BE2C (cell line): ENCODE results near the gene SLC6A15.

Source experiments
- DNase-seq: peaks from one replicate; pipeline ENCODE4 v3.0.0-alpha.2; 2020
- H3K27me3 ChIP-seq: fragments of 250-450 bp; sonication (Bioruptor Pico); 2 replicates; pipeline ENCODE4 v1.5.1; 2020; ENCODE audit warnings: mild to moderate bottlenecking
- H3K36me3 ChIP-seq: fragments of 250-450 bp; sonication (Bioruptor Pico); 2 replicates; pipeline ENCODE4 v1.5.1; 2020; ENCODE audit warnings: mild to moderate bottlenecking
- H3K4me1 ChIP-seq: fragments of 250-450 bp; sonication (Bioruptor Pico); 2 replicates; pipeline ENCODE4 v1.5.1; 2020
- H3K4me3 ChIP-seq: 2 replicates; pipeline ENCODE4 v1.5.1; 2011; ENCODE audit warnings: low read depth, low read length
- H3K9me3 ChIP-seq: fragments of 250-450 bp; sonication (Bioruptor Pico); 2 replicates; pipeline ENCODE4 v1.5.1; 2020
- TF ChIP-seq, protein P1 (sequence below): IDR thresholded peaks from 2 replicates; pipeline ENCODE4 v1.5.1; 2012; ENCODE audit warnings: mild to moderate bottlenecking, low read depth, low read length

Gene SLC6A15

GRCh38 chr12:84816916-84817695 lies 95.5 kb downstream of the SLC6A15 start:
- Histone ChIP-seq H3K36me3 (no peaks in the 10 kb centered on the region), H3K9me3 (no peaks in the 10 kb centered on the region), H3K4me3 (no peak overlapping the region), H3K4me1 (peaks cover 4% of the 10 kb centered on the region), H3K27me3 (no peaks in the 10 kb centered on the region)
- TF ChIP-seq, protein P1, sequence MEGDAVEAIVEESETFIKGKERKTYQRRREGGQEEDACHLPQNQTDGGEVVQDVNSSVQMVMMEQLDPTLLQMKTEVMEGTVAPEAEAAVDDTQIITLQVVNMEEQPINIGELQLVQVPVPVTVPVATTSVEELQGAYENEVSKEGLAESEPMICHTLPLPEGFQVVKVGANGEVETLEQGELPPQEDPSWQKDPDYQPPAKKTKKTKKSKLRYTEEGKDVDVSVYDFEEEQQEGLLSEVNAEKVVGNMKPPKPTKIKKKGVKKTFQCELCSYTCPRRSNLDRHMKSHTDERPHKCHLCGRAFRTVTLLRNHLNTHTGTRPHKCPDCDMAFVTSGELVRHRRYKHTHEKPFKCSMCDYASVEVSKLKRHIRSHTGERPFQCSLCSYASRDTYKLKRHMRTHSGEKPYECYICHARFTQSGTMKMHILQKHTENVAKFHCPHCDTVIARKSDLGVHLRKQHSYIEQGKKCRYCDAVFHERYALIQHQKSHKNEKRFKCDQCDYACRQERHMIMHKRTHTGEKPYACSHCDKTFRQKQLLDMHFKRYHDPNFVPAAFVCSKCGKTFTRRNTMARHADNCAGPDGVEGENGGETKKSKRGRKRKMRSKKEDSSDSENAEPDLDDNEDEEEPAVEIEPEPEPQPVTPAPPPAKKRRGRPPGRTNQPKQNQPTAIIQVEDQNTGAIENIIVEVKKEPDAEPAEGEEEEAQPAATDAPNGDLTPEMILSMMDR: no peak
- no peak for DNase-seq

DNA sequence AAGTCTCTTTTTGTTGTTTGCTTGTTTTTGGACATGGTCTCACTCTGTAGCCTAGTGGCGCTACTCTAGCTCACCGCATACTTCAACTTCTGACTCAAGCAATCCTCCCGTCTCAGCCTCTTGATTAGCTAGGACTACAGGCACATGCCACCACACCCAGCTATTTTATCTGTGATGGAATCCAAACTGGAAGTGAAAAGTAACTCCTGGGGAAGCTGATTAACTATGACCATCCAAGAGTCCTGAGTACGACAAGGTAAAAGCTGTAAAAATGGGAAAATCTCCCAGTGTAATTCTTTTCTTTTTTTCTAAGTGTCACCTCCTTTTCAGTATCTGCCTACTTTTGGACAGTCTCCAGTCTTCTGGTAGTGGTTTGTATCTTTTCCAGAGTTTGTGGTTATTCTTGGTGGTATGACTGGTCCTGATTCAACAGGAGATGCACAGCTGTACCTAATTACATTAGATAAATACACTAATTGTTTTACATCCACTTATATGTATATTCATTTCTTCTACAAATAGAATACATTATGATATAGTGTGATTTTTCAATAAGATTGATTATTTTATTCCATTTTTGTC lies 97.8 kb downstream of the SLC6A15 start:
- peaks cover 4% of the 10 kb centered on the region for H3K4me1 ChIP-seq
- TF ChIP-seq, protein P1: no peak
- H3K9me3 ChIP-seq: no peaks in the 10 kb centered on the region
- H3K4me3 ChIP-seq: no peak overlapping the region
- no peaks in the 10 kb centered on the region for H3K27me3 ChIP-seq
- no peaks in the 10 kb centered on the region for H3K36me3 ChIP-seq
- DNase-seq: no peak

DNA sequence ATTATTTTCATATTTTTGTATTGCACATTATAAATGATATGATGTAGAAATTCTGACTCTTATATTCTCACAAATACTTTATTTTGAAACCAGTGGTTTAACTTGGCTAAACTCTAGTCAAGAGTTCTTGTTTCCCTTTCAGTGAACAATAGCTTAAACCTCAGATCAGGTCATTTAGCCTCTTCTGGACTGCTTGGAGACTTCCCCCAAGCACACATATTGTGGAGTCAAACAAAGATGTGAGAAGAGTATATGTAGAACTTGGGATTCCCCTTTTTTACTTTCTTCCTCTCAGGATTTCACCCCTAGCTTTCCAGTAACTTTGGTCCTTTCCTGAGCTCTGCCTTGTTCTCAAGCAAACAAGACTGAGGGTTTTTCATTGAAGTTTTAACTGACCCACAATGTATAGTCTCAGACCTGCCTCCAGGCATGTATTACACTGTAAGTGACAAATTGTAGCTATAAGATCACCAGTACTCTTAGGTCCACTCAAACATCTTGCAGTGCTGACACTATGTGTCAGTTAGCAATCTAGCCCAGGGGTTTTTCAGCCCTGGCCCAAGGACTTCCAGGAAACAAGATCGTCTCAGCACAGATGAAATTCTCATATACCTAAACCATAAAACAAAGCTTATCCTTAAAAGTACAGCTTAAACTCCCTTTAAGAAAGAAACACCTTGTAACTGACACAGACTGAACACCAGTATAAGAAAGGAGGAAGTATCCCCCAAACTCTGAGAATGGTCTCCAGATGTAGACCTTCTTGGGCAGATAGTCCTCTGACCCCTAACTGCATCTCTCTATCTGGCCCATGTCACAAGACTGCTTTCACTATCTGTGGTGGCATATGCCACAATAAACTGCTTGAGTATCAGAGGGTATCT lies 98.6 kb downstream of the SLC6A15 start:
- no peaks in the 10 kb centered on the region for H3K27me3 ChIP-seq
- no peaks in the 10 kb centered on the region for H3K9me3 ChIP-seq
- no peak overlapping the region for H3K4me3 ChIP-seq
- no peaks in the 10 kb centered on the region for H3K36me3 ChIP-seq
- DNase-seq: no peak
- H3K4me1 ChIP-seq: peaks cover 4% of the 10 kb centered on the region
- TF ChIP-seq, protein P1: no peak

DNA sequence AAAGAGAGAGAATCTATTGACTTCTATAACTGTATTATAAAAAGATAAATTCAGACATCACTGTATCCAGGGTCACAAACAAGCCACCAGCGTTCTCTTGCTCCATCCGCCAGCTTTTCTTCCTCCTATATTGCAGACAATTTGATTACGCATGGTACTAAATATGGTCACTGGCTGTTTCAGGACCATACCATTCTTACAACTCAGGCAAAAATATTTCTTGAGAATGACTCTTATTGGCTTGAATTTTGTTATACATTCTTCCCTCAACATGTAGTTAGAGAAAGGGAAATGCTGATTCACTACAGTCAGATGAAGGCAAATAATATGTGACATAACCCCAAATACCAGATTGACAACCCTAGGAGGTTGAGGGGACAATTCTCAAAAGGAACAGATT lies 101.3 kb downstream of the SLC6A15 start:
- Histone ChIP-seq H3K27me3 (no peaks in the 10 kb centered on the region), H3K4me3 (no peak overlapping the region), H3K4me1 (peaks cover 8% of the 10 kb centered on the region), H3K36me3 (no peaks in the 10 kb centered on the region), H3K9me3 (no peaks in the 10 kb centered on the region)
- no peak for DNase-seq
- TF ChIP-seq, protein P1: no peak

DNA sequence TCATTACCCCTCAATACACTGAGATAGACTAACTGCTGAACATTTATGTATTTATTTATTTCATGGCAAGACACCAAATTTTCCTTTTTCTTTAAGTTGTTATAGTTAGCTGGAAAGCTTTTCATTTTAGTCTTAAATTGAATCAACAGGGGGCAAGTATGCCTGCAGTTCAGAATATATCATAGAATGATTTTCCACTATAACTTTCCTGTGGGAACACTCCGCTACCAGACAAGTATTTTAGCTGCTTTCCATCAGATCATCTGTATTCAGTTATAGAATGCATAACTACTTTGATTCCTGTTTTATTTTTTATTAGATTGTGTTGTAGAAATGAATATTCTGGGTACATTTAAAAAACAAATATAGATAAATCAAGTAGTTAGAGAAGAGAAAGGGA lies 102.0 kb downstream of the SLC6A15 start:
- TF ChIP-seq, protein P1: no peak
- no peaks in the 10 kb centered on the region for H3K36me3 ChIP-seq
- no peaks in the 10 kb centered on the region for H3K9me3 ChIP-seq
- no peak overlapping the region for H3K4me3 ChIP-seq
- no peak for DNase-seq
- H3K27me3 ChIP-seq: no peaks in the 10 kb centered on the region
- peaks cover 8% of the 10 kb centered on the region for H3K4me1 ChIP-seq
